ENCODE data around the gene RFTN1.

The RFTN1 gene

DNA sequence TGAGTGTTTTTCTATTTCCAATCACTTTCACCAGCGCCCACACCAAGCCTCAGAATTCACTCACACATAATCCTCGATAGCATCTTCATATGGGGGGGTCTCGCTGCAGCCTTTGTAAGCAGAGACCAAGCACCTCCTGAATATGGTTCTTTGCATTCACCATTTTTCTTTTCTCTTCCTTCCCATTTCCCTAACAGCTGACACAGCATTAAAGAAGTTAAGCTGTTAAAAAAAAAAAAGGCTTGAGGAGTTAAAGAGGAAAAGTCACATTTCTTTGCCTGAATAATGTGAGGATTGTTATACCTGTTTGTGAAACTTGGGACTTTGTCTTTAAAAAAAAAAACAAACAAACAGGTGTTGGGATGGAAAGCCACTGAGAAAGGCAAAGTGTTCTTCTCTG lies 41.6 kb downstream of the RFTN1 start:
- H3K27me3 ChIP-seq (ENCODE audit: insufficient read depth, low read length, poor library complexity, severe bottlenecking), result no peaks in the 10 kb centered on the region
- no peaks in the 10 kb centered on the region for H3F3A ChIP-seq (ENCODE audit: low read depth)
- peaks cover 9% of the 10 kb centered on the region; the same call in 1 of the 2 replicates for H3K9me3 ChIP-seq (ENCODE audit: insufficient read depth, low read depth, low read length)
- peaks cover 39% of the 10 kb centered on the region for H3K4me1 ChIP-seq (ENCODE audit: insufficient read depth, low read length, poor library complexity, severe bottlenecking)
- H3K36me3 ChIP-seq (ENCODE audit: insufficient read depth, low read length), result peaks cover 68% of the 10 kb centered on the region
- peaks cover 11% of the 10 kb centered on the region for H4K20me1 ChIP-seq (ENCODE audit: insufficient read depth, low read length, poor library complexity, severe bottlenecking)
- H3K79me2 ChIP-seq (ENCODE audit: insufficient read depth, low read length), result peaks cover 97% of the 10 kb centered on the region
- no peak for TF ChIP-seq EZH2phosphoT487 (IDR thresholded peaks at IDR 0.05; ENCODE audit: borderline replicate concordance)
- TF ChIP-seq, protein P1, sequence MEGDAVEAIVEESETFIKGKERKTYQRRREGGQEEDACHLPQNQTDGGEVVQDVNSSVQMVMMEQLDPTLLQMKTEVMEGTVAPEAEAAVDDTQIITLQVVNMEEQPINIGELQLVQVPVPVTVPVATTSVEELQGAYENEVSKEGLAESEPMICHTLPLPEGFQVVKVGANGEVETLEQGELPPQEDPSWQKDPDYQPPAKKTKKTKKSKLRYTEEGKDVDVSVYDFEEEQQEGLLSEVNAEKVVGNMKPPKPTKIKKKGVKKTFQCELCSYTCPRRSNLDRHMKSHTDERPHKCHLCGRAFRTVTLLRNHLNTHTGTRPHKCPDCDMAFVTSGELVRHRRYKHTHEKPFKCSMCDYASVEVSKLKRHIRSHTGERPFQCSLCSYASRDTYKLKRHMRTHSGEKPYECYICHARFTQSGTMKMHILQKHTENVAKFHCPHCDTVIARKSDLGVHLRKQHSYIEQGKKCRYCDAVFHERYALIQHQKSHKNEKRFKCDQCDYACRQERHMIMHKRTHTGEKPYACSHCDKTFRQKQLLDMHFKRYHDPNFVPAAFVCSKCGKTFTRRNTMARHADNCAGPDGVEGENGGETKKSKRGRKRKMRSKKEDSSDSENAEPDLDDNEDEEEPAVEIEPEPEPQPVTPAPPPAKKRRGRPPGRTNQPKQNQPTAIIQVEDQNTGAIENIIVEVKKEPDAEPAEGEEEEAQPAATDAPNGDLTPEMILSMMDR (conservative IDR thresholded peaks at IDR 0.05; ENCODE audit: low read length), result no peak
- no peak overlapping the region for H3K4me3 ChIP-seq (ENCODE audit: low read length, poor library complexity, severe bottlenecking)
- no peaks in the 10 kb centered on the region for H3K9me2 ChIP-seq (replicated peaks; ENCODE audit: low read depth, low read length)
- no peak overlapping the region for H3K9ac ChIP-seq (ENCODE audit: low read depth, low read length, poor library complexity, severe bottlenecking)
- H2AFZ ChIP-seq (ENCODE audit: low read length), result no peak overlapping the region
- H3K4me2 ChIP-seq (ENCODE audit: low read depth, low read length, poor library complexity, severe bottlenecking), result no peak overlapping the region

DNA sequence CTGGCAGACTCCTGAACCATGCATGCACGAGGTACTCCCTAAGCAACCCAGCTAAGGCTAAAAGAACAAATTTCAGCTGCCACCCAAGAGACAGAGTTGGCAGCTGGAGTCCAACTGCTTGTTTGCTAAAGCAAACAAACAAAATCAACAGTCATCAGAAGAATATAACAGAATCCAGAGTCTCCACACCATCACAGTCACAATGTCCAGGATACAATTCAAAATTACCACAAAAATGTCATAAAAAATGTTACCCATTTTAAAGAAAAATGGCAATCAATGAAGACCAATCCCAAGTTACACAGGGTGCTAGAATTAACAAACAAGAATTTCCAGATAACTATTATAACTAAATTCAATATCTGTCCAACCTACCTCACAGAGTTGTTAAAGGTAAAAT lies 42.9 kb downstream of the RFTN1 start:
- Histone ChIP-seq H3K36me3 (ENCODE audit: insufficient read depth, low read length) (peaks cover 69% of the 10 kb centered on the region), H3K9ac (ENCODE audit: low read depth, low read length, poor library complexity, severe bottlenecking) (no peak overlapping the region), H3K9me3 (ENCODE audit: insufficient read depth, low read depth, low read length) (peaks cover 9% of the 10 kb centered on the region; the same call in 1 of the 2 replicates), H3K79me2 (ENCODE audit: insufficient read depth, low read length) (peaks cover 97% of the 10 kb centered on the region), H3K27me3 (ENCODE audit: insufficient read depth, low read length, poor library complexity, severe bottlenecking) (no peaks in the 10 kb centered on the region), H3F3A (ENCODE audit: low read depth) (no peaks in the 10 kb centered on the region), H3K4me3 (ENCODE audit: low read length, poor library complexity, severe bottlenecking) (no peak overlapping the region), H3K4me1 (ENCODE audit: insufficient read depth, low read length, poor library complexity, severe bottlenecking) (peaks cover 36% of the 10 kb centered on the region), H3K9me2 (replicated peaks; ENCODE audit: low read depth, low read length) (no peaks in the 10 kb centered on the region), H3K4me2 (ENCODE audit: low read depth, low read length, poor library complexity, severe bottlenecking) (no peak overlapping the region), H2AFZ (ENCODE audit: low read length) (no peak overlapping the region), H4K20me1 (ENCODE audit: insufficient read depth, low read length, poor library complexity, severe bottlenecking) (peaks cover 11% of the 10 kb centered on the region)
- TF ChIP-seq, protein P1 (conservative IDR thresholded peaks at IDR 0.05; ENCODE audit: low read length), result no peak
- no peak for TF ChIP-seq EZH2phosphoT487 (IDR thresholded peaks at IDR 0.05; ENCODE audit: borderline replicate concordance)

DNA sequence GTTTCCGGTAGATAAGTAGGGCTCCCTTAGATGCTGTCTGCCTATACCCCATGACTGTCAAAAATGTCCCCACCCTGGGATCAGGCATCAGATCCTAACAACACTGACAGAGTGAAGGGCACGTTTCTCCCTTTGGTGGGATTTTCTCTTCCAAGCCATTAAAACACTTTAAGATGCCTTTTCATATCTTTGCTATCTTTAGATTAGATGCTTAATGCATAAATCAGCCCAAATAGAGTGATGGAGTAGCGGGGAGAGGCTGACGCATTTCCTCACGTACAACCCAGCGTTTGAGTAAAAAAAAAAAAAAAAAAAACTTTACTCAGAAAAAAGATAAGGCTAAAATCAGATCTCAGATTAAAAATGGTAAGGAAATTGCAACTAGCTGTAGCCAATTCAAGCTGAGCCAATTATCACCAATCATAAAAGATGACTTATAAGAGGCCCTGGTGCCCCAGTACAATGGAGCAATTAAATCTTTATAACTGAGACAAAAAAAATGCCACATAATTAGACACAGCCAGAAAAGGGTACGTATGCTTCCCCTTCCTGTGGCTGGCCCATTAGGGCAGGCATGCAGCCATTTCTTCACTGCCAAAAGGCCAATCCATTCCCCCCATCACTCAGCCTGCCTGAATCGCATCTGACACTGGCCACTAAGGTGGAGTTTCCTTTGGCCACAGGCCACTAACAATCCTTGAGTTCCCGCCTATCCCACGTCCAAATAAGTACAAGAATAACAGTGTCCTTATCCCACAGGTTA lies 45.0 kb downstream of the RFTN1 start:
- peaks cover 40% of the 10 kb centered on the region for H3K4me1 ChIP-seq (ENCODE audit: insufficient read depth, low read length, poor library complexity, severe bottlenecking)
- H2AFZ ChIP-seq (ENCODE audit: low read length), result no peak overlapping the region
- H3K79me2 ChIP-seq (ENCODE audit: insufficient read depth, low read length), result peaks cover 97% of the 10 kb centered on the region

More for the DNA sequence above, 45.0 kb downstream of the RFTN1 start:
- Histone ChIP-seq H3F3A (ENCODE audit: low read depth) (no peaks in the 10 kb centered on the region), H3K9ac (ENCODE audit: low read depth, low read length, poor library complexity, severe bottlenecking) (no peak overlapping the region), H3K27me3 (ENCODE audit: insufficient read depth, low read length, poor library complexity, severe bottlenecking) (no peaks in the 10 kb centered on the region), H3K36me3 (ENCODE audit: insufficient read depth, low read length) (peaks cover 79% of the 10 kb centered on the region), H3K4me3 (ENCODE audit: low read length, poor library complexity, severe bottlenecking) (no peak overlapping the region), H3K9me3 (ENCODE audit: insufficient read depth, low read depth, low read length) (peaks cover 9% of the 10 kb centered on the region; the same call in 1 of the 2 replicates), H3K4me2 (ENCODE audit: low read depth, low read length, poor library complexity, severe bottlenecking) (peak overlapping the region; percentile 41), H3K9me2 (replicated peaks; ENCODE audit: low read depth, low read length) (no peaks in the 10 kb centered on the region), H4K20me1 (ENCODE audit: insufficient read depth, low read length, poor library complexity, severe bottlenecking) (peaks cover 11% of the 10 kb centered on the region)
- no peak for TF ChIP-seq EZH2phosphoT487 (IDR thresholded peaks at IDR 0.05; ENCODE audit: borderline replicate concordance)
- TF ChIP-seq, protein P1 (conservative IDR thresholded peaks at IDR 0.05; ENCODE audit: low read length), result no peak

All from Loucy (cell line).